IPS-NIHi11 (cell line): ENCODE measurements around the gene ZNF593.

Source experiments
- DNase-seq: peaks from one replicate; pipeline ENCODE4 v3.0.0; 2012; ENCODE audit warnings: mixed read lengths, low spot score

The ZNF593 gene

GRCh38 chr1:26210147-26210870 lies 40.6 kb downstream of the ZNF593 start:
- no peak for DNase-seq

GRCh38 chr1:26212726-26213125 lies 43.0 kb downstream of the ZNF593 start:
- no peak for DNase-seq

GRCh38 chr1:26213335-26213905 lies 43.7 kb downstream of the ZNF593 start:
- no peak for DNase-seq

- DNase-seq: no peak
Measured at GRCh38 chr1:26215246-26215645, 45.5 kb downstream of the ZNF593 start.

- no peak for DNase-seq
Measured at GRCh38 chr1:26218906-26219494, 49.3 kb downstream of the ZNF593 start.
